GM12892 (cell line): Measurements from ENCODE around the gene HMX1.

Source experiments
- DNase-seq: peaks from one replicate; pipeline ENCODE4 v3.0.0; 2011; ENCODE audit not compliant: insufficient read length
- FAIRE-seq: peaks from 2 replicates; lab custom pipeline; 2011; peaks lifted over from hg19 to GRCh38; lab: Jason Lieb, UNC
- POLR2A ChIP-seq: IDR thresholded peaks from 2 replicates; pipeline ENCODE4 v1.6.1; 2011; ENCODE audit warnings: low read depth, low read length, control low read depth
- POLR2AphosphoS5 ChIP-seq: IDR thresholded peaks from 2 replicates; pipeline ENCODE4 v1.6.1; 2011; ENCODE audit warnings: low read depth, low read length, control low read depth
- TAF1 ChIP-seq: IDR thresholded peaks from 2 replicates; pipeline ENCODE4 v1.6.1; 2011; ENCODE audit warnings: low read depth, mild to moderate bottlenecking, control low read depth, low read length, borderline replicate concordance

Gene HMX1

DNA sequence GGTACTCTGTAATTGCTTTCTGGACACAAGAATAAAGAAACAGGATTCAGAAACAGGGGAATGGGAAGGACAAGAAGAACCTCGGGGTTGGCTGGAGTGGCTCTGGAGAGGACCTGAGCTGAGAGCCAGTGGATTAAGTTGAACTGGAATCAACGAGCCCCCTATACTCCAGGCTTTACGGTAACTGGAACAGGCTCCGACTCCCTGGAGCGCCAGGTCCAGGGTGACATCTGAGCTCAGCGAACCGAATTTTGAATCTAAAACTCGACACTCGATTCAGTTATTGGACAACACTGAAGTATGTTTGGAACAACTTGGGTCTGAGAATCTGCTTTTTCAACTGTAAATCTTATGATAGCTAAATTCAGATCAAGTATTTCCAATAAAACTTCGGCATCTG is 23.9 kb downstream of the HMX1 start:
- DNase-seq = no peak

GRCh38 chr4:8847331-8847730 is 24.3 kb downstream of the HMX1 start:
- FAIRE-seq = no peak
- DNase-seq = peak; percentile 2
- TF ChIP-seq POLR2AphosphoS5 (no peak), TAF1 (no peak), POLR2A (no peak)

More for the DNA sequence above, 23.9 kb downstream of the HMX1 start:
- FAIRE-seq = no peak
- TF ChIP-seq POLR2A (no peak), TAF1 (no peak), POLR2AphosphoS5 (no peak)

GRCh38 chr4:8846826-8847225 is 24.8 kb downstream of the HMX1 start:
- no peak for FAIRE-seq
- TF ChIP-seq TAF1 (no peak), POLR2AphosphoS5 (no peak), POLR2A (no peak)
- DNase-seq = no peak

GRCh38 chr4:8846046-8846720 is 25.5 kb downstream of the HMX1 start:
- TF ChIP-seq POLR2AphosphoS5 = no peak
- no peak for TF ChIP-seq TAF1
- no peak for TF ChIP-seq POLR2A
- FAIRE-seq = no peak
- DNase-seq = peak; percentile 2

- DNase-seq (no peak), FAIRE-seq (no peak)
- no peak for TF ChIP-seq TAF1
- no peak for TF ChIP-seq POLR2AphosphoS5
- TF ChIP-seq POLR2A = no peak
Observed at GRCh38 chr4:8844976-8845690, 26.5 kb downstream of the HMX1 start.

GRCh38 chr4:8843597-8843996 is 28.0 kb downstream of the HMX1 start:
- TF ChIP-seq POLR2A (no peak), POLR2AphosphoS5 (no peak), TAF1 (no peak)
- FAIRE-seq (no peak), DNase-seq (no peak)

DNA sequence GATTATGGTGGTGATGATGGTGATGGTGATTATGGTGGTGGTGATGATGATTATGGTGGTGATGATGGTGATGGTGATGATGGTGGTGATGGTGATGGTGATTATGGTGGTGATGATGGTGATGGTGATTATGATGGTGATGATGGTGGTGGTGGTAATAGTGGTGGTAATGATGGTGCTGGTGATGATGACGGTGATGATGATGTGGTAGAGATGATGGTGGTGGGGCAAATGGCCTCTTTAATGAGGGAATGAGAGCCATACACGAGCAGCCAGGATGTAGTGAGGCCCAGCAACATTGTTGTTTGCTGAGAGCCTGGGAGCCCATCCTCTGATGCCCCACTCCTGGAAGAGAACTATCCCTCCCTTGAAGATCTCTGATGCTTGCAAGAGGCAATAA is 29.0 kb downstream of the HMX1 start:
- DNase-seq (no peak), FAIRE-seq (no peak)
- no peak for TF ChIP-seq POLR2AphosphoS5
- no peak for TF ChIP-seq POLR2A
- TF ChIP-seq TAF1 = no peak

GRCh38 chr4:8841678-8842268 is 29.9 kb downstream of the HMX1 start:
- DNase-seq (no peak), FAIRE-seq (no peak)
- no peak for TF ChIP-seq POLR2A
- no peak for TF ChIP-seq TAF1
- TF ChIP-seq POLR2AphosphoS5 = no peak

- FAIRE-seq = no peak
- TF ChIP-seq TAF1 (no peak), POLR2AphosphoS5 (no peak), POLR2A (no peak)
- DNase-seq = no peak
Observed at GRCh38 chr4:8840816-8841455, 30.7 kb downstream of the HMX1 start.

DNA sequence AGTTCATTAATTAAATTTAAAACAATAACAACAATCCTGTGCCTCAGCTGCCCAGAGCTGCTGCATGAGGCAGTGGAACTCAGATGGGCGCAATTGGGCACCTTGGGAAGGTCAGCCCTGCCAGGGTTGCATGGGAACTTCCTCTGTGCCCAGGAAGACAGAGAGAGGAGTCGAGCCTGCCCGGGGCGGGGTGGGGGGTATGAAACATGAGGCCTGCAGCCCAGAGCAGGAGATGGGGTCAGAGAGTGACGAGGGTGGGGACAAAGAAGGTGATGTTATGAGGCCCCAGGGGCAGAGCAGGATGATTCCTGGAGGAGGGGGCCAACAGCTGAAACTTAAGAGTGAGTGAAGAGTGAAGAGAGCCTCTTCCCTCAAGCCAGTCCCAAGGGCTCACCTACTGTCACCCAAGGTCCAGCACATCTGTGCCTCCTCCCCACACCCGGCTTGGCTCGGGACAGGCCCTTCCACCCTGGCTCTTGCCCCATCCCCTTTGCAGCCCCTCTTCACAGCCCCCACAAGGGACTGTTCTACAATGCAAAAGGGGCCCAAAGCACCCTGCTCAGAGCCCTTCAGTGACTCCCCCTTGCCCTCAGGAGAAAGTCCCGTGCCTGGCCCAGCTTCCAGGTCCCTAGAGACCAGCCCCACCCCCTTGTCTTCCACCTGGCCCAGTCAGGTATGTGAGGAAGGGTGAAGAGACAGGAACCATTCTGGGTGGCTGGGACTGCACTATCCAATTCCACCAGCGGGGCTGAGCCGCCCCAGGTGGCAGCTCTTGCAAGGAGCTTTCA is 31.4 kb downstream of the HMX1 start:
- DNase-seq (no peak), FAIRE-seq (no peak)
- no peak for TF ChIP-seq TAF1
- no peak for TF ChIP-seq POLR2AphosphoS5
- no peak for TF ChIP-seq POLR2A

- TF ChIP-seq TAF1 = no peak
- no peak for FAIRE-seq
- DNase-seq = no peak
Observed at GRCh38 chr4:8838961-8839431, 32.6 kb downstream of the HMX1 start.
